ENCODE results near the gene RBM23. TPM values are rescaled to one million over a fixed set of nuclear protein-coding genes. Genes with fewer than 3 reads are reported as not detected.
A peak's percentile ranks its signal among the peaks of the same experiment; 100 is the strongest.
"Not testable (repeated sequence)": the region's sequence is repeated elsewhere in the genome, so short reads cannot be mapped to it uniquely, and the experiment has no call there.

The RBM23 gene
- total RNA-seq, 1 donor from 2014 or later = 52.4 TPM

- Mint-ChIP-seq H3K27me3 (ENCODE audit: unreplicated experiment) (peaks cover 2% of the 10 kb centered on the region), H3K36me3 (ENCODE audit: low read depth, unreplicated experiment) (no peaks in the 10 kb centered on the region), H3K4me1 (ENCODE audit: unreplicated experiment) (peaks cover 7% of the 10 kb centered on the region), H3K4me3 (ENCODE audit: unreplicated experiment) (no peak overlapping the region), H3K9me3 (ENCODE audit: unreplicated experiment) (no peaks in the 10 kb centered on the region), H3K27ac (ENCODE audit: unreplicated experiment) (no peak overlapping the region)
- no peak for TF ChIP-seq CTCF (IDR thresholded peaks at IDR 0.05; ENCODE audit: unreplicated experiment)
- DNase-seq (ENCODE audit: low spot score) = no peak
Measured at GRCh38 chr14:22856428-22856827, 62.5 kb downstream of the RBM23 start.

- DNase-seq (ENCODE audit: low spot score) = no peak
- H3K4me1 Mint-ChIP-seq (ENCODE audit: unreplicated experiment) = peaks cover 13% of the 10 kb centered on the region
- H3K9me3 Mint-ChIP-seq (ENCODE audit: unreplicated experiment) = no peaks in the 10 kb centered on the region
- no peak overlapping the region for H3K4me3 Mint-ChIP-seq (ENCODE audit: unreplicated experiment)
- H3K27me3 Mint-ChIP-seq (ENCODE audit: unreplicated experiment) = peaks cover 2% of the 10 kb centered on the region
- no peak overlapping the region for H3K27ac Mint-ChIP-seq (ENCODE audit: unreplicated experiment)
- no peak for TF ChIP-seq CTCF (IDR thresholded peaks at IDR 0.05; ENCODE audit: unreplicated experiment)
- no peaks in the 10 kb centered on the region for H3K36me3 Mint-ChIP-seq (ENCODE audit: low read depth, unreplicated experiment)
Measured at GRCh38 chr14:22854963-22855724, 63.8 kb downstream of the RBM23 start.

GRCh38 chr14:22854296-22854695 lies 64.7 kb downstream of the RBM23 start:
- H3K9me3 Mint-ChIP-seq (ENCODE audit: unreplicated experiment); H3K27me3 Mint-ChIP-seq (ENCODE audit: unreplicated experiment); H3K27ac Mint-ChIP-seq (ENCODE audit: unreplicated experiment); H3K4me3 Mint-ChIP-seq (ENCODE audit: unreplicated experiment); DNase-seq (ENCODE audit: low spot score); H3K36me3 Mint-ChIP-seq (ENCODE audit: low read depth, unreplicated experiment): not testable (repeated sequence)
- peaks cover 13% of the 10 kb centered on the region for H3K4me1 Mint-ChIP-seq (ENCODE audit: unreplicated experiment)

GRCh38 chr14:22852940-22853767 lies 65.8 kb downstream of the RBM23 start:
- Mint-ChIP-seq H3K27ac (ENCODE audit: unreplicated experiment) (peak overlapping the region; percentile 48), H3K4me3 (ENCODE audit: unreplicated experiment) (peak overlapping the region; percentile 71), H3K9me3 (ENCODE audit: unreplicated experiment) (no peaks in the 10 kb centered on the region), H3K27me3 (ENCODE audit: unreplicated experiment) (peaks cover 8% of the 10 kb centered on the region), H3K36me3 (ENCODE audit: low read depth, unreplicated experiment) (no peaks in the 10 kb centered on the region), H3K4me1 (ENCODE audit: unreplicated experiment) (peaks cover 19% of the 10 kb centered on the region)
- peak; percentile 96 for DNase-seq (ENCODE audit: low spot score)
- TF ChIP-seq CTCF (IDR thresholded peaks at IDR 0.05; ENCODE audit: unreplicated experiment) = peak; percentile 94

- H3K4me1 Mint-ChIP-seq (ENCODE audit: unreplicated experiment) = peaks cover 25% of the 10 kb centered on the region
- H3K4me3 Mint-ChIP-seq (ENCODE audit: unreplicated experiment) = no peak overlapping the region
- no peak for DNase-seq (ENCODE audit: low spot score)
- no peaks in the 10 kb centered on the region for H3K9me3 Mint-ChIP-seq (ENCODE audit: unreplicated experiment)
- H3K27ac Mint-ChIP-seq (ENCODE audit: unreplicated experiment) = peak overlapping the region; percentile 48
- TF ChIP-seq CTCF (IDR thresholded peaks at IDR 0.05; ENCODE audit: unreplicated experiment) = no peak
- H3K36me3 Mint-ChIP-seq (ENCODE audit: low read depth, unreplicated experiment) = no peaks in the 10 kb centered on the region
- peaks cover 10% of the 10 kb centered on the region for H3K27me3 Mint-ChIP-seq (ENCODE audit: unreplicated experiment)
Measured at GRCh38 chr14:22852599-22852939, 66.4 kb downstream of the RBM23 start.

GRCh38 chr14:22852178-22852577 lies 66.8 kb downstream of the RBM23 start:
- Mint-ChIP-seq H3K4me1 (ENCODE audit: unreplicated experiment) (peaks cover 26% of the 10 kb centered on the region), H3K27me3 (ENCODE audit: unreplicated experiment) (peaks cover 10% of the 10 kb centered on the region)
- H3K27ac Mint-ChIP-seq (ENCODE audit: unreplicated experiment); H3K36me3 Mint-ChIP-seq (ENCODE audit: low read depth, unreplicated experiment); H3K9me3 Mint-ChIP-seq (ENCODE audit: unreplicated experiment); DNase-seq (ENCODE audit: low spot score); H3K4me3 Mint-ChIP-seq (ENCODE audit: unreplicated experiment): not testable (repeated sequence)
